ENCODE data around the gene SLC22A4.

The SLC22A4 gene

GRCh38 chr5:132300577-132301343 is 6.6 kb downstream of the SLC22A4 start:
- no peak for DNase-seq

GRCh38 chr5:132301344-132302271 is 7.4 kb downstream of the SLC22A4 start:
- no peak for DNase-seq

GRCh38 chr5:132302413-132302812 is 8.2 kb downstream of the SLC22A4 start:
- no peak for DNase-seq

- no peak for DNase-seq
These were observed 9.4 kb downstream of the SLC22A4 start for GRCh38 chr5:132303589-132303988.

GRCh38 chr5:132305420-132305819 is 11.2 kb downstream of the SLC22A4 start:
- DNase-seq: no peak

- no peak for DNase-seq
These were observed 14.5 kb downstream of the SLC22A4 start for GRCh38 chr5:132308701-132309100.

GRCh38 chr5:132309679-132310078 is 15.5 kb downstream of the SLC22A4 start:
- DNase-seq: no peak

- no peak for DNase-seq
These were observed 16.1 kb downstream of the SLC22A4 start for GRCh38 chr5:132310141-132310834.

GRCh38 chr5:132313366-132313765 is 19.2 kb downstream of the SLC22A4 start:
- DNase-seq: no peak

GRCh38 chr5:132313961-132314432 is 19.8 kb downstream of the SLC22A4 start:
- no peak for DNase-seq

- DNase-seq: no peak
These were observed 21.4 kb downstream of the SLC22A4 start for GRCh38 chr5:132315529-132316067.

- DNase-seq: no peak
These were observed 25.8 kb downstream of the SLC22A4 start for GRCh38 chr5:132319975-132320374.

- no peak for DNase-seq
These were observed 27.0 kb downstream of the SLC22A4 start for GRCh38 chr5:132321109-132321721.

- DNase-seq: no peak
These were observed 28.1 kb downstream of the SLC22A4 start for GRCh38 chr5:132322266-132322665.

GRCh38 chr5:132323202-132323601 is 29.0 kb downstream of the SLC22A4 start:
- DNase-seq: no peak

GRCh38 chr5:132325691-132326090 is 31.5 kb downstream of the SLC22A4 start:
- no peak for DNase-seq

- DNase-seq: no peak
These were observed 33.2 kb downstream of the SLC22A4 start for GRCh38 chr5:132327252-132327955.

GRCh38 chr5:132334812-132335211 is 40.6 kb downstream of the SLC22A4 start:
- no peak for DNase-seq

GRCh38 chr5:132335402-132335801 is 41.2 kb downstream of the SLC22A4 start:
- no peak for DNase-seq

- no peak for DNase-seq
These were observed 45.3 kb downstream of the SLC22A4 start for GRCh38 chr5:132339502-132339901.

- no peak for DNase-seq
These were observed 48.3 kb downstream of the SLC22A4 start for GRCh38 chr5:132342291-132343180.

All from bone marrow (tissue), 2 donors.